ENCODE results near the gene TMEM150B. TPM values are rescaled to one million over a fixed set of nuclear protein-coding genes. Genes with fewer than 3 reads are reported as not detected.

TMEM150B gene
- total and polyA plus RNA-seq, 2 donors (not counting 1 experiment from before 2014, with no cell fraction given), result 1.4 TPM; not detected in 1

DNA sequence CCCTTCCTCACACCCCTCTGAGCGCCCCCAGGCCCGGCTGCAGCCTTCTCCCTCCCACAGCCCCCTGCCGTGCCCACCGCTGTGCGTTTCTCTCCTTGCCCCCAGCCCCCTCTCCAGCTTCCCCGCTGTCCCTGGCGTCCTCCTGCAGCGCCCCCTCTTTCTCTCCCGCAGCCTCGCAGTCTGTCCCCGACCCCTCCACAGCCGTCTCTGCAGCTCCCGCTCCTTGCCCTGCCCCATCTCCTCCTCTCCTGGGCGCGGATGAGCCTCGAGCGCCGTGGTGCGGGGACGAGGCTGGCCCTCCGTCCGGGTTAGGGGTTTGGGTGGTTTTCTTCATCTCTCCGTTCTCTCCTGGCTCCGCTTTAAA is 15.6 kb upstream of the TMEM150B start:
- Histone ChIP-seq H3K9me3 (ENCODE audit: control extremely low read depth in 1 of 3, control insufficient read depth in 2 of 3, insufficient read depth in 1 of 3, low read length in 2 of 3) (peaks cover 0 to 7% (median 0%) of the 10 kb centered on the region in 3 donors), H3K4me1 (ENCODE audit: control insufficient read depth in 2 of 2, insufficient read depth in 2 of 2, low read length in 2 of 2) (peaks cover 16 to 28% of the 10 kb centered on the region in 2 donors), H3K36me3 (replicated peaks in 1 of 2; ENCODE audit: control extremely low read depth in 1 of 2, control insufficient read depth in 1 of 2, extremely low read depth in 1 of 2, insufficient read depth in 2 of 2, low read length in 1 of 2) (peaks cover 0 to 10% of the 10 kb centered on the region in 2 experiments), H3K79me2 (ENCODE audit: control insufficient read depth, insufficient read depth, low read length) (peaks cover 17% of the 10 kb centered on the region), H3K27me3 (replicated peaks in 1 of 4; ENCODE audit: control extremely low read depth in 1 of 4, control insufficient read depth in 3 of 4, insufficient read depth in 4 of 4, low read length in 3 of 4) (peaks cover 0 to 23% (median 9%) of the 10 kb centered on the region in 4 experiments), H4K20me1 (ENCODE audit: control insufficient read depth, insufficient read depth, low read length, poor library complexity, severe bottlenecking) (no peaks in the 10 kb centered on the region), H3K4me3 (ENCODE audit: control extremely low read depth in 1 of 5, extremely low read depth in 1 of 5, insufficient read depth in 1 of 5, low read depth in 2 of 5, low read length in 4 of 5) (peak overlapping the region in 4 of 5 experiments; percentile 15 to 81 (median 59)), H3K27ac (ENCODE audit: low read length in 2 of 2) (no peak overlapping the region), H2AFZ (ENCODE audit: insufficient read depth, low read depth, low read length, poor library complexity, severe bottlenecking) (peak overlapping the region; percentile 38), H3K4me2 (replicated peaks; ENCODE audit: low read depth, low read length, poor library complexity, severe bottlenecking) (peak overlapping the region; percentile 99), H3K9ac (ENCODE audit: low read length) (peak overlapping the region; percentile 74)
- peaks cover 20% of the 10 kb centered on the region for H3K4me1 Mint-ChIP-seq
- ATAC-seq (ENCODE audit: low read depth) (no peak), DNase-seq (no peak)
- H3K27ac Mint-ChIP-seq, result no peak overlapping the region
- H3K9me3 Mint-ChIP-seq (ENCODE audit: insufficient read depth), result no peaks in the 10 kb centered on the region
- peaks cover 16% of the 10 kb centered on the region for H3K27me3 Mint-ChIP-seq
- WGBS (ENCODE audit: insufficient coverage), result 2% methylated on average over 17 of the region's 24 CpGs
- ChIA-PET POLR2A (interaction anchor here (0.7 kb wide), 1 partner anchor 254 kb away, joined by 8 read pairs; no protein-coding TSS in a partner anchor), CTCF (no interaction called here)
- intact Hi-C loops (cut with micrococcal nuclease), result no loop called here
- TF ChIP-seq EZH2 (IDR thresholded peaks at IDR 0.05; ENCODE audit: borderline replicate concordance, insufficient read depth, low read depth, low read length, poor library complexity, severe bottlenecking), result no peak
- TF ChIP-seq, protein P1, sequence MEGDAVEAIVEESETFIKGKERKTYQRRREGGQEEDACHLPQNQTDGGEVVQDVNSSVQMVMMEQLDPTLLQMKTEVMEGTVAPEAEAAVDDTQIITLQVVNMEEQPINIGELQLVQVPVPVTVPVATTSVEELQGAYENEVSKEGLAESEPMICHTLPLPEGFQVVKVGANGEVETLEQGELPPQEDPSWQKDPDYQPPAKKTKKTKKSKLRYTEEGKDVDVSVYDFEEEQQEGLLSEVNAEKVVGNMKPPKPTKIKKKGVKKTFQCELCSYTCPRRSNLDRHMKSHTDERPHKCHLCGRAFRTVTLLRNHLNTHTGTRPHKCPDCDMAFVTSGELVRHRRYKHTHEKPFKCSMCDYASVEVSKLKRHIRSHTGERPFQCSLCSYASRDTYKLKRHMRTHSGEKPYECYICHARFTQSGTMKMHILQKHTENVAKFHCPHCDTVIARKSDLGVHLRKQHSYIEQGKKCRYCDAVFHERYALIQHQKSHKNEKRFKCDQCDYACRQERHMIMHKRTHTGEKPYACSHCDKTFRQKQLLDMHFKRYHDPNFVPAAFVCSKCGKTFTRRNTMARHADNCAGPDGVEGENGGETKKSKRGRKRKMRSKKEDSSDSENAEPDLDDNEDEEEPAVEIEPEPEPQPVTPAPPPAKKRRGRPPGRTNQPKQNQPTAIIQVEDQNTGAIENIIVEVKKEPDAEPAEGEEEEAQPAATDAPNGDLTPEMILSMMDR (IDR thresholded peaks at IDR 0.05), result no peak
- H3K4me3 Mint-ChIP-seq, result peak overlapping the region; percentile 84
